Naive thymus-derived CD8-positive, alpha-beta T cell (primary cell): ENCODE results near the gene PIH1D1. TPM values are rescaled to one million over a fixed set of nuclear protein-coding genes. Genes with fewer than 3 reads are reported as not detected.
A peak's percentile ranks its signal among the peaks of the same experiment; 100 is the strongest.

ENCODE experiments used
- ATAC-seq, 2 donors: fragments of 150-1000 bp; cut with Tn5 transposase in 1 of 2; sonication (Bioruptor Pico), chemical (Tn5 transposase) in 1 of 2; 1 replicate in 1 of 2; 2 replicates in 1 of 2; pipeline ENCODE4 v1.10.0; 2021; ENCODE audit warnings: mild to moderate bottlenecking in 2 of 2, moderate library complexity in 2 of 2
- POLR2A ChIA-PET: fragments of 350-600 bp; sonication (Branson Sonifier 250); formaldehyde crosslinking; loops from one replicate; lab custom pipeline; 2021; ENCODE audit warnings: antibody characterized with exemption; lab: Charles Lee
- DNase-seq, 10 donors: peaks; one replicate each; pipeline versions ENCODE4 v3.0.0 to v3.0.0-alpha.2; 2020 to 2022
- H3K27ac Mint-ChIP-seq, 10 donors: one replicate each; pipeline ENCODE4 v1.8.0; 2020 to 2022; ENCODE audit warnings: mild to moderate bottlenecking in 10 of 10, mixed read lengths in 10 of 10, moderate library complexity in 4 of 10, inconsistent platforms in 1 of 10
- H3K27me3 Mint-ChIP-seq, 5 donors: one replicate each; pipeline ENCODE4 v1.8.0; 2021 to 2022; ENCODE audit warnings: mixed read lengths in 5 of 5
- H3K36me3 Mint-ChIP-seq, 3 donors: one replicate each; pipeline ENCODE4 v1.8.0; 2020 to 2022; ENCODE audit warnings: mixed read lengths in 3 of 3, mild to moderate bottlenecking in 2 of 3, inconsistent platforms in 1 of 3
- H3K4me1 Mint-ChIP-seq, 4 donors: one replicate each; pipeline ENCODE4 v1.8.0; 2021 to 2022; ENCODE audit warnings: mixed read lengths in 4 of 4
- H3K4me3 Mint-ChIP-seq, 10 donors: one replicate each; pipeline ENCODE4 v1.8.0; 2020 to 2022; ENCODE audit warnings: mild to moderate bottlenecking in 10 of 10, mixed read lengths in 10 of 10, moderate library complexity in 6 of 10, inconsistent platforms in 1 of 10
- H3K9me3 Mint-ChIP-seq, 9 donors: one replicate each; pipeline ENCODE4 v1.8.0; 2020 to 2022; ENCODE audit warnings: mixed read lengths in 9 of 9, mild to moderate bottlenecking in 3 of 9, inconsistent platforms in 1 of 9, moderate library complexity in 1 of 9
- microRNA-seq: library from miRNA; unstranded; fragments of <30 nt; microRNA quantifications from one replicate; pipeline ENCODE4 v1.2.0, GENCODE V29; 2022; ENCODE audit warnings: borderline microRNAs expressed
- polyA plus RNA-seq, 3 donors: library from polyadenylated mRNA; unstranded; fragments of 300-500 nt; fragmentation: Illumina TruSeq; gene quantifications; one replicate each; pipeline ENCODE4 v1.2.3, GENCODE V29; 2021
- total RNA-seq, 8 experiments: library from RNA in 2 of 8; stranded (reverse) in 2 of 8; gene quantifications; one replicate each; pipeline ENCODE4 v1.2.3 and lab custom pipeline; 2021 to 2026

Gene PIH1D1
- total and polyA plus RNA-seq, 5 experiments from 2014 or later = 85.3 to 179 (median 88.9) TPM

DNA sequence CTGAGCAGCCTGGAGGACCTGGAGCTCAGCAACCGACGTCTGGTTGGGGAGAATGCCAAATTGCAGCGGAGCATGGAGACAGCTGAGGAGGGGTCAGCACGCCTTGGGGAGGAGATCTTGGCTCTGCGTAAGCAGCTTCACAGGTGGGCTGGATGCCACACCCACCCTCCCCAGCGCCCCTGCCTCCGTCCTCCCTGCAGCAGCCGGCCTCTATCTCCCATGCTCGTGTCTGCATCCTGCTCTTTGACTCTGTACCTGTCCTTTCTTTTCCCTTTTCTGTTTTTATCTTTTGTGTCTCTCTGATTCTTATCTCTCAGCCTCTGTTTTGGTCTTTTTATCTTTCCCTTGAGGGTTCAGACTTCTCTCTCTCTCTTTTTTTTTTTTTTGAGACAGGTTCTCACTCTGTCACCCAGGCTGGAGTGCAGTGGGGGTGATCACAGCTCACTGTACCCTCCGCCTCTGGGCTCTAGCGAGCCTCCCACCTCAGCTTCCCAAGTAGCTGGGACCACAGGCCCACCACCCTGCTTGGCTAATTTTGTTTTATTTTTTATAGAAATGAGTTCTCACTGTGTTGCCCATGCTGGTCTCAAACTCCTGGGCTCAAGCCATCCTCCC, 53.5 kb downstream of the PIH1D1 start:
- Mint-ChIP-seq H3K27me3 (no peaks in the 10 kb centered on the region), H3K4me3 (peak overlapping the region in 8 of 10 donors; percentile 5 to 77 (median 54)), H3K9me3 (no peaks in the 10 kb centered on the region), H3K27ac (peak overlapping the region in 9 of 10 donors; percentile 23 to 80 (median 59)), H3K36me3 (no peaks in the 10 kb centered on the region), H3K4me1 (peaks cover 17 to 28% (median 20%) of the 10 kb centered on the region in 4 donors)
- DNase-seq (no peak), ATAC-seq (peak; percentile 65 to 66)
- POLR2A ChIA-PET = interaction anchor here (0.7 kb wide), 1 partner anchor 11 kb away, joined by 3 read pairs; no protein-coding TSS in a partner anchor

DNA sequence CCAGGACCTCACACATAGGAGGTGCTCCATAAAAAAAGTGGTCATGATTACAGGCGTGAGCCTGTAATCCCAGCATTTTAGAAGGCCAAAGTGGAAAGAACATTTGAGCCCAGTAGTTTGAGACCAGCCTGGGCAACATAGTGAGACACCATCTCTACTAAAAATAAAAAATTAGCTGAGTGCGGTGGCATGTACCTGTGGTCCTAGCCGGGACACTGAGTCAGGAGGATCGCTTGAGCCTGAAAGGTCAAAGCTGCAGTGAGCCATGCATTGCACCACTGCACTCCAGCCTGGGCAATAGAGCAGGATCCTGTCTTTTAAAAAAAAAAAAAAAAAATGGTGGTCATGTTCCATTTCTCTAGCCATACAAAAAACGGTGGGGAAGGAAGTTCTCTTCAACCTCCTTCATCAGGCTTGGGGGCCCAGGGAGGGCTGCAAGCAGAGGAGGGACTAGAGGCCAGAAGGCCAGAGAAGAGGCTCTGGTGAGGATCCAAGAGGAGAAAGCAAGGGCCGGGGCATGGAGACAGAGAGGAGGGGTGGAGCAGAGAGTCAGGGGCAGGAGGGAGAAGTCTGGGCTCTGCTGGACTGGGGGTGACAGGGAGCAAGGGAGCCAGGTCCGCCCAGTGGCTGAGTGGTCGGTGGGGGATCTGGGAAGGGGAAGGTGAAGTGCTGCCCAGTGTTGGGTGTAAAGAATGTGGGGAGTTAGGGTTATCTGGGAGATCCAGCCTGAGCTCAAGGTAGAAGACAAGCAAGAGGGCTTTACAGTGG, 54.7 kb downstream of the PIH1D1 start:
- Mint-ChIP-seq H3K4me1 (peaks cover 20 to 32% (median 22%) of the 10 kb centered on the region in 4 donors), H3K4me3 (peak overlapping the region in 2 of 10 donors; percentile 14 to 36), H3K27ac (peak overlapping the region in 4 of 10 donors; percentile 28 to 50 (median 40)), H3K27me3 (peaks cover 0 to 3% (median 0%) of the 10 kb centered on the region in 5 donors), H3K36me3 (no peaks in the 10 kb centered on the region), H3K9me3 (no peaks in the 10 kb centered on the region)
- ATAC-seq (no peak), DNase-seq (no peak)
- POLR2A ChIA-PET = interaction anchor here (0.6 to 1.2 kb wide), 4 partner anchors 23 to 184 kb away, joined by 3 to 8 read pairs (median 4); partner anchors contain the start of gene PIH1D1

Small RNA genes within 50 kb of the gene (microRNA-seq; reads per million reads assigned to microRNA genes)
- gene MIR150 = 53,977 reads per million, percentile 98 among the genes with 10 or more reads in this experiment

Other genes with a start within 250 kb of the PIH1D1 start
- 1 to 10 TPM; 6.0 to 6.9 TPM for gene SLC6A16, start 126.6 kb downstream of the PIH1D1 start, total RNA-seq
- 1 to 10 TPM in 2 of 3 donors, under 1 TPM in 1; 0.97 to 1.5 (median 1.4) TPM for gene SLC6A16, start 126.6 kb downstream of the PIH1D1 start, polyA plus RNA-seq
- 100 to 1,000 TPM; 328 to 337 TPM for gene CD37, start 116.4 kb downstream of the PIH1D1 start, total RNA-seq
- gene CD37, start 116.4 kb downstream of the PIH1D1 start, polyA plus RNA-seq = 100 to 1,000 TPM; 148 to 192 (median 177) TPM
- gene TEAD2, start 89.4 kb downstream of the PIH1D1 start, total RNA-seq = under 1 TPM; 0.21 to 0.49 TPM
- under 1 TPM in 1 of 3 donors, not detected in 2; 0.07 TPM for gene TEAD2, start 89.4 kb downstream of the PIH1D1 start, polyA plus RNA-seq
- not detected for gene DKKL1, start 87.9 kb downstream of the PIH1D1 start, total RNA-seq
- gene DKKL1, start 87.9 kb downstream of the PIH1D1 start, polyA plus RNA-seq = not detected
- gene KASH5, start 63.6 kb downstream of the PIH1D1 start, total RNA-seq = under 1 TPM in 1 of 2 experiments, not detected in 1; 0.36 TPM
- under 1 TPM in 1 of 3 donors, not detected in 2; 0.22 TPM for gene KASH5, start 63.6 kb downstream of the PIH1D1 start, polyA plus RNA-seq
- gene PTH2, start 28.4 kb downstream of the PIH1D1 start, total RNA-seq = not detected
- not detected for gene PTH2, start 28.4 kb downstream of the PIH1D1 start, polyA plus RNA-seq
- gene GFY, start 26.4 kb downstream of the PIH1D1 start, total RNA-seq = not detected
- not detected for gene GFY, start 26.4 kb downstream of the PIH1D1 start, polyA plus RNA-seq
- gene SLC17A7, start 10.3 kb downstream of the PIH1D1 start, total RNA-seq = under 1 TPM; 0.27 to 0.73 TPM
- gene SLC17A7, start 10.3 kb downstream of the PIH1D1 start, polyA plus RNA-seq = not detected
- gene ALDH16A1, start 1.4 kb upstream of the PIH1D1 start, total RNA-seq = 10 to 100 TPM; 44.3 to 44.4 TPM
- 10 to 100 TPM; 28.3 to 38.0 (median 30.1) TPM for gene ALDH16A1, start 1.4 kb upstream of the PIH1D1 start, polyA plus RNA-seq
- 100 to 1,000 TPM; 106 to 112 TPM for gene FLT3LG, start 22.4 kb upstream of the PIH1D1 start, total RNA-seq
- 100 to 1,000 TPM; 108 to 205 (median 166) TPM for gene FLT3LG, start 22.4 kb upstream of the PIH1D1 start, polyA plus RNA-seq
- 1,000 to 10,000 TPM; 5,160 to 5,167 TPM for gene RPL13A, start 35.8 kb upstream of the PIH1D1 start, total RNA-seq
- 1,000 to 10,000 TPM; 3,162 to 3,664 (median 3,630) TPM for gene RPL13A, start 35.8 kb upstream of the PIH1D1 start, polyA plus RNA-seq
- gene RPS11, start 44.6 kb upstream of the PIH1D1 start, total RNA-seq = 1,000 to 10,000 TPM; 3,084 to 3,152 TPM
- gene RPS11, start 44.6 kb upstream of the PIH1D1 start, polyA plus RNA-seq = 1,000 to 10,000 TPM; 2,379 to 2,818 (median 2,600) TPM
- gene FCGRT, start 60.8 kb upstream of the PIH1D1 start, total RNA-seq = 10 to 100 TPM; 24.3 to 26.0 TPM
- 10 to 100 TPM; 50.3 to 62.9 (median 61.5) TPM for gene FCGRT, start 60.8 kb upstream of the PIH1D1 start, polyA plus RNA-seq
- 1 to 10 TPM; 1.6 to 3.6 TPM for gene RCN3, start 76.2 kb upstream of the PIH1D1 start, total RNA-seq
- 1 to 10 TPM; 1.5 to 4.5 (median 2.8) TPM for gene RCN3, start 76.2 kb upstream of the PIH1D1 start, polyA plus RNA-seq
- 100 to 1,000 TPM; 162 to 173 TPM for gene NOSIP, start 128.7 kb upstream of the PIH1D1 start, total RNA-seq
- 100 to 1,000 TPM; 662 to 854 (median 844) TPM for gene NOSIP, start 128.7 kb upstream of the PIH1D1 start, polyA plus RNA-seq
- 1 to 10 TPM; 1.9 to 2.4 TPM for gene PRRG2, start 129.5 kb upstream of the PIH1D1 start, total RNA-seq
- under 1 TPM; 0.28 to 0.34 (median 0.32) TPM for gene PRRG2, start 129.5 kb upstream of the PIH1D1 start, polyA plus RNA-seq
- gene PRR12, start 139.4 kb upstream of the PIH1D1 start, total RNA-seq = 10 to 100 TPM; 61.6 to 62.1 TPM
- gene PRR12, start 139.4 kb upstream of the PIH1D1 start, polyA plus RNA-seq = under 1 TPM; 0.24 to 0.69 (median 0.37) TPM
- gene RRAS, start 188.3 kb upstream of the PIH1D1 start, total RNA-seq = 10 to 100 TPM; 10.4 to 12.7 TPM
- 10 to 100 TPM; 21.8 to 30.2 (median 28.4) TPM for gene RRAS, start 188.3 kb upstream of the PIH1D1 start, polyA plus RNA-seq
- 10 to 100 TPM; 51.0 to 62.3 TPM for gene SCAF1, start 190.4 kb upstream of the PIH1D1 start, total RNA-seq
- 1 to 10 TPM; 1.1 to 2.5 (median 1.2) TPM for gene SCAF1, start 190.4 kb upstream of the PIH1D1 start, polyA plus RNA-seq
- 100 to 1,000 TPM; 279 to 303 TPM for gene IRF3, start 214.0 kb upstream of the PIH1D1 start, total RNA-seq
- gene IRF3, start 214.0 kb upstream of the PIH1D1 start, polyA plus RNA-seq = 10 to 100 TPM; 54.6 to 76.1 (median 65.1) TPM
- gene BCL2L12, start 214.1 kb upstream of the PIH1D1 start, total RNA-seq = 10 to 100 TPM; 22.5 to 24.0 TPM
- gene BCL2L12, start 214.1 kb upstream of the PIH1D1 start, polyA plus RNA-seq = 10 to 100 TPM; 19.3 to 20.6 (median 19.6) TPM
- 100 to 1,000 TPM in 1 of 2 experiments, 10 to 100 TPM in 1; 97.4 to 100 TPM for gene PRMT1, start 225.5 kb upstream of the PIH1D1 start, total RNA-seq
- gene PRMT1, start 225.5 kb upstream of the PIH1D1 start, polyA plus RNA-seq = 100 to 1,000 TPM; 150 to 162 (median 158) TPM
- gene ADM5, start 237.8 kb upstream of the PIH1D1 start, total RNA-seq = 1 to 10 TPM; 3.5 to 5.1 TPM
- under 1 TPM in 2 of 3 donors, not detected in 1; 0.14 to 0.53 TPM for gene ADM5, start 237.8 kb upstream of the PIH1D1 start, polyA plus RNA-seq
- 1 to 10 TPM; 2.3 to 2.7 TPM for gene CPT1C, start 239.3 kb upstream of the PIH1D1 start, total RNA-seq
- gene CPT1C, start 239.3 kb upstream of the PIH1D1 start, polyA plus RNA-seq = under 1 TPM; 0.19 to 0.54 (median 0.40) TPM